HG03175 (cell line): ENCODE data around the gene ISG20L2.
"Not testable (repeated sequence)": the region's sequence is repeated elsewhere in the genome, so short reads cannot be mapped to it uniquely, and the experiment has no call there.

Experiments used
- ATAC-seq: cut with Tn5 transposase; IDR thresholded peaks from one replicate; pipeline ENCODE4 v1.9.1; 2021; ENCODE audit warnings: mild to moderate bottlenecking, moderate library complexity; ENCODE audit not compliant: unreplicated experiment

Gene ISG20L2, protein sequence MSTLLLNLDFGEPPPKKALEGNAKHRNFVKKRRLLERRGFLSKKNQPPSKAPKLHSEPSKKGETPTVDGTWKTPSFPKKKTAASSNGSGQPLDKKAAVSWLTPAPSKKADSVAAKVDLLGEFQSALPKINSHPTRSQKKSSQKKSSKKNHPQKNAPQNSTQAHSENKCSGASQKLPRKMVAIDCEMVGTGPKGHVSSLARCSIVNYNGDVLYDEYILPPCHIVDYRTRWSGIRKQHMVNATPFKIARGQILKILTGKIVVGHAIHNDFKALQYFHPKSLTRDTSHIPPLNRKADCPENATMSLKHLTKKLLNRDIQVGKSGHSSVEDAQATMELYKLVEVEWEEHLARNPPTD

DNA sequence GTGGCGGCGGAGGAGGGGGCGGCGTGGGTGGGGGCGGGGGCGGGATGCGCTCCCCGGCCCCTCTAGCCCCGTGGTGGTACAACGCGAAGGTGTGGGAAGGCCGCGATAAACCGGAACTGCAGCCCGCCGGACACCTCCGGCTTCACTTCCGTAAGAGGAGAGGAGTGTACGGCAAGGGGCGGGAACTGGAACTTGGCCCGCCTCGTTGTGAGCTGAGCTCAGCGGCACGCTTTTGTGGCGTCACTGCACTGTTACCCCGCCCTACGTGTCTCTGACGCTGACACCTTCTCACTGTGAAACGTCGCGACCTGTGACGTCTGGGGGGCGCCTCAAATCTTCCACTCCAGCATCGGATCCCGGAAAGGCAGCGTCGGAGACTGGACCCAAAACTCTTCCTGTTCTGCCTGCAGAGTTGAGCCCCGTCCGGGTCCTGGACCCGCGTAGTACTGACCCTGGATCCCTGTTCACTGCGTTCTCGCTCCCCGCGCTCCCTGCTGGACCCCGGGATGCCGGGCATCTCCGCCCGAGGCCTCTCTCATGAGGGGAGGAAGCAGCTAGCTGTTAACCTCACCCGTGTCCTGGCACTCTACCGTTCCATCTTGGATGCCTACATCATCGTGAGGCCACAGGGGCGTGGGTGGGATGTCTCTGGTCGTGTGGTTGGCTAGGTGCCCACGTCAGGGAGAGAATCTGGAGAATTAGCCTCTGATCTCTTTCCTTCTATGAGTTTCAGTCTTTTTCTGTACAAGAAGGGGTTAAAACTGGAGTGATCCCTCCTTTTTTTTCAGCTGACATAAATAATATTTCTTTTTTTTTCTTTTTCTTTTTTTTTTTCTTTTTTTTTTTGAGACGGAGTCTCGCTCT lies at the start of gene ISG20L2:
ISG20L2 (minus strand) TSS at position 168 of the 864 bp plus-strand sequence. CDS start 1,114 bp downstream, outside the sequence.
- ATAC-seq: peak; percentile 90

DNA sequence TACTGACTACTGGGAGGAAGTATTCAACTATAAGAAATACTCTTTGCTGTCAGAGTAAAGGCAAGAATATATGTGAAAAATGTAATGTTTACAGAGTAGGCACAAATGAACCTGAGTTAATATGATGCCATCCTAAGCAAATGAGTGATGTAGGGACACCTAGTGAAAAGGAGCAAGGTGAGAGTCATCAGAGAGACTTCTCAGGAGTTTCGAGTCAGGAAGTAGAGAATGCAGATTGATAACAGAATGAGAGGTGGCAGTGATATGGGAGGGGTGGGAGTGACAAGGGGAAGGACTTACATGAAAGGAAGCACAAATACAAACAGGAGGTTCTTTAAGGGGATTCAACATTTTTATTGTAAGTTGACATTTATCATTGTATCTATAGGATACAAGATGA lies 49.0 kb upstream of the ISG20L2 start:
- no peak for ATAC-seq

DNA sequence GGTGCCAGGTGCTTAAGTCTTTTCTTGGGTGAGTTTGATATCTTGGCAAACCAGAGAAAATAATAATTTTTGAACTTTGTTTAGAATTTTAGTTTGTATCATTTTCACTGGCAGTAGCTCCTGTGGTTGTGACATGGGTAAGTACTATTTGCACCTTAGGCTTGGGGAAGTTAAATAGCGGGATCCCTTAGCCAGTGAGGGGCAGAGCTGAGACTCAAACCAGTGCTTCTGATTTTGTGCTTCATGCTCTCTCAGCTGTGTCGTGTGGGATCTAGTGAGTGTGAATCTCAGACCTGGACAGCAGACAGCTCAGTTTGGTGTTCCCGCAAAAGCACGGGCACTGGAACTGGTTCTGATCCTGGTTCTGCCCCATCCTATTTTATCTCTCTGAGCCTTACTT lies 48.4 kb upstream of the ISG20L2 start:
- no peak for ATAC-seq

DNA sequence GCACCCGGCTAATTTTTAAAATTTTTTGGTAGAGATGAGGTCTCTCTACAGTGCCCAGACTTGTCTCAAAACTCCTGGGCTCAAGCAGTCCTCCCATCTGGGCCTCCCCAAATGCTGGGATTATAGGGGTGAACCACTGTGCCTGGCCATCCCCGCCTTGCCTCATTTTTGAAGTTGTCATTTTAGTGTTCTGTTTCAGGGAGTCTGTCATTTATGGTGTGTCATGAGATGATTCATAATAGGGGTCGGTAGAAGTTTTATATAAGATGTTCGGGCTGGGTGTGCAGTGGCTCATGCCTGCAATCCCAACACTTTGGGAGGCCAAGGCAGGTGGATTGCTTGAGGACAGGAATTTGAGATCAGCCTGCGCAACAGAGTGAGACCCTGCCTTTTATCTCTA lies 47.2 kb upstream of the ISG20L2 start:
- no peak for ATAC-seq

DNA sequence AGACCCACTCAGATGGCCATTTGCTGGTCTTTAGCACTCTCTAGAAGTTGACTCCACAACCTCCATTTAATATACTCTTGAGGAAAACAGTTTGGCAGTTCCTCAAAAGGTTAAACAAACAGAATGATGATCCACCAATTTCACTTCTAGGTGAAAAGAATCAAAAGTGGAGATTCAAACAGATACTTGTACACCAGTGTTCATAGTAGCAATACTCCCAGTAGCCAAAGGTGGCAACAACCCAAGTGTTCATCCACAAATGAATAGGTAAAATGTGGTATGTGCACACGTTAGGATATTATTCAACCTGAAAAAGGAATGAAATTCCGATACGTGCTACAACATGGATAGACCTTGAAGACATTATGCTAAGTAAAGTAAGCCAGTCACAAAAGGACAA lies 45.0 kb upstream of the ISG20L2 start:
- ATAC-seq: no peak

DNA sequence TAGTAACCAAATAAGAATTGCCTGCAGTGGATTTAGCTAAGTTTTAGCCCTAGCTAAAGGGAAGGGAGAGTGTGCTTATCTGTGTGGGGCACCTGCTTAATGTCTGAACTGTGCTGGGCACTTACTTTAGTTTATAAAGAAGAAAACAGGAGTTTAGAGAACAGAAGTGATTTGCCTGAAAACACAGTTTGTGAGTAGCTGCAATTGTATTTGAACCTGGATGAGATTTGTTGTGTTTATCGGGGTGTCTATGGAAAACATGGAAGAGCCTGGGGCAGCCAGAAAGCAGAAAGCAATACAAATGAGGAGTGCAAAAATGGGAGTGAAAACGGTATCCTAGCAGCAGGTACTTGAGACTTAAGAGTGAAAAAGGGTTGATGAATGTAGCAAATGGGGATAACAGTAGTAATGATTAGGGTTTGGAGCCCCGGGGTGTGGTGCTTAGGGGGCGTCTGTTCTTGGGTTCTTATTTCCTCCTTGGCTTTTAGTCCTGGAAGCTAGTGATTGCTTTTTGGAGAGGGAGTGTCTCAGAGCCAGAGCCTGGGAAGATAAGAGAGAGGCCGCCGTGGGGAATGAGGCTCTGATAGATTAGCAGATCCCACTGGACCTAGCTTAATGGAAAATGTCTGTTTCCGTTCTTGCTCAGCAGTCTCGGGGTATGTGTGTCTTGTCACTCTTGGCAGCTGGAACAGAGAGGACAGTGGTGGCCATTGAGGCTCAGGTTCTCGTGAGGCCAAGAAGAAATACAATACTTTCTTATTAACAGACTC lies 44.3 kb upstream of the ISG20L2 start:
- no peak for ATAC-seq

DNA sequence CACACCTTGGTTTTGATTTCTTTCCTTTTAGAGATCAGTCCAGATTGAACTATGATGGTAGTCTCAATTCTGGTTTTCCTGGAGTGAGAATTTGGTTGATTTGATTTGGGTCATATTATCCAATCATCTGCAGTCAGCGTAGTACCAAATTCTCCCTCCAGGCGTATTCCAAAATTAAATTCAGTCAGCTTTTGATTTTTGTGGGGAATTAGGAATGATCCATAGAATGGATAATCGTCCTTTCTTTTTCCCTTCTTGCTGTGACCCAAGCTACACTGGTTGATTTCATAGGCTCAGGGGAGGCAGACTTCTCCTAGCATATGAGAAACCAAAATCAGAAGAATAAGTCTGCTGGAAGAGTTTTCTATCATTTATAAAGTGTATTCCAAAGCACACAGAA lies 43.7 kb upstream of the ISG20L2 start:
- no peak for ATAC-seq

DNA sequence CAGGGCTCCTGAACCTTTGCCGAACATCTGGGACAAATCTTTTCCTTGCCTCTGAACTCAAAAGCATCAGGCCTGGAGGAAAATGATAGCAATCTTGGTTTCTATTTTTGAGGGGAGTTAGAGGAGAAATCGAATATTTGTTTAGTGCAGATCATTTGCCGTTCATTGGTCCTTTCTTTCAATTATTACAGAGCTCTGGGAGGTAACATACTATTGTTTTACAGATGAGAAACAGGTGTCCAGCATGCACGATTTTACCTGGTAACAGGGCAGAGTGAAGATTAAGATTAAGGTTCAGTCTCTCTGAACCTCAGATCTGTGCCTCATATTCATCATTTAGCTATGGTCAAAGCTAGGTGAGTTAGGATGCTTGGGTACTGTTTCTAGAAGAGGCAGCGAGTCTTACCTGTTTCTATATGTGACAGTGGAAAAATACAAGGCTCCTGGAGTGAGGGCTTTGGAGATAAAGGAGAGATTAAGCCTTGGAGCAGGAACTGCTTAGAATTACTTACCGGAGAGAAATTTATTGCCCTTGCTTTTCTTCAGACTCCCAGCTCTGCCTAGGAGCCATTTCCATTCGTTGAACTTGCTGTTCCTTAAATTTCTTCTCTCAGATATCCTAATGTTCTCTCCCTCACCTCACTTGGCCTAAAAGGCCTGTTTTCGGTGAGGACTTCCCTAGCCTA lies 40.2 kb upstream of the ISG20L2 start:
- ATAC-seq: no peak

DNA sequence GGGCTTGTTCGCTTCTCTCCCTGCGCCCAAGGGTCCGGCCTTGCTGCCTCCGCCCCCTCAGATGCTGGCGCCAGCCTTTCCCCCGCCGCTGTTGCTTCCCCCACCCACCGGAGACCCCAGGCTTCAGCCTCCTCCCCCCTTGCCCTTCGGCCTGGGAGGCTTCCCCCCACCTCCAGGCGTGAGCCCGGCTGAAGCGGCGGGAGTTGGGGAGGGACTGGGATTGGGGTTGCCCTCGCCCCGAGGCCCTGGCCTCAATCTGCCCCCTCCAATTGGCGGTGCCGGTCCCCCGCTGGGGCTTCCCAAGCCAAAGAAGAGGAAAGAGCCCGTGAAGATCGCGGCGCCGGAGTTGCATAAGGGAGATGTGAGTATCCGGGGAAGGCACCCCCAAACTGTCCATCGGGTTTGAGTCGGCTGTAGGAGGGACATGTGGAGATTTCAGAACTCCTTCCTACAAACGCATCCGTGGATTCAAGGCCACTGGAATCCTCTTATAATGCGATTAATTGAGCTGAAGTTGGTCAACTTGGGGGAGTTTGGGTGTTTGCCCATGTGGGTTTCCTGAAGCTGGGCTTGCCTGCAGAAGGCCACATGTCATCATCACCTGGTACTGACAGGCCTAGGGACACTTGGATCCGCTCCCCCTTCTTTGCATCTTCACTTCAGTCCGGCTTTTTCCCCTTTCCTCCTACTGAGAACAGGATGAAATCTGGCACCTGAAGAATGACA lies 39.5 kb upstream of the ISG20L2 start:
- no peak for ATAC-seq

DNA sequence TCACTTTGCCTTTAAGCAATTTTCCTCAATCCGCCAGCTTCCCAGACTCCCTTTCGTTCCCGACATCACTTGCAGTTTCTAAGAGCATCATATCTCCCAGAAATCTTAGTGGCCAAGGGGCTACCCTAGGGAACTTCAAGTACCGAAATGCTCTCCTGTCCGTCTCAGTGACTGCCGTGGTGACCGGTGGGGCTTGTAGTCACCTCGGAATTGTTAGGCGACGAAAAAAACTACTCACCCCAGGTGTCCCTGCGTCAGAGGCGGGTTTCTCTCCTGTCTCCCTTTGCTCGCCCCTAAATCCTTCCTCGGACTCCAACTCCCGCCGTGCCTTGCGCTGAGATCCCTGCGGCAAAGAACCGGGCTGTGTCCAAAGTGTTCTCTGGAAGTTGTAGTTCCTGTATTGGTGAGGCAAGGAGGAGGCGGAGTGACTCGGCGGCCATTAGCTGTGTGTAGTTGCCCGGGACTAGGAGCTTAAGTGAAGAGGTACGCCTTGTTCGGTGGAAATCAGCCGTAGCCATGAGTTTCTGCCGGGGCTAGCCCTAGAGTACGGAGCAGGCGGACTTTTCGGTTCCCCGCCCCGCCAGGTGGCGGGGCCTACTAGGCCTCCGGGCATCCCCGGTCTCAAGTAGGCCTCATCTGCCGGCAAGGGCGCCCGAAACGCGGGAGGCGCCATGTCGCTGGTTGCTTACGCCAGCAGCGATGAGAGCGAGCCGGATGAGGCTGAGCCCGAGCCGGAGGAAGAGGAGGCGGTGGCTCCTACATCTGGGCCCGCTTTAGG lies 38.7 kb upstream of the ISG20L2 start, which contains the start of gene PRCC:
PRCC (plus strand) TSS at position 435 of the 778 bp plus-strand sequence; CDS start at position 672, 237 bp downstream.
- ATAC-seq: peak; percentile 95

DNA sequence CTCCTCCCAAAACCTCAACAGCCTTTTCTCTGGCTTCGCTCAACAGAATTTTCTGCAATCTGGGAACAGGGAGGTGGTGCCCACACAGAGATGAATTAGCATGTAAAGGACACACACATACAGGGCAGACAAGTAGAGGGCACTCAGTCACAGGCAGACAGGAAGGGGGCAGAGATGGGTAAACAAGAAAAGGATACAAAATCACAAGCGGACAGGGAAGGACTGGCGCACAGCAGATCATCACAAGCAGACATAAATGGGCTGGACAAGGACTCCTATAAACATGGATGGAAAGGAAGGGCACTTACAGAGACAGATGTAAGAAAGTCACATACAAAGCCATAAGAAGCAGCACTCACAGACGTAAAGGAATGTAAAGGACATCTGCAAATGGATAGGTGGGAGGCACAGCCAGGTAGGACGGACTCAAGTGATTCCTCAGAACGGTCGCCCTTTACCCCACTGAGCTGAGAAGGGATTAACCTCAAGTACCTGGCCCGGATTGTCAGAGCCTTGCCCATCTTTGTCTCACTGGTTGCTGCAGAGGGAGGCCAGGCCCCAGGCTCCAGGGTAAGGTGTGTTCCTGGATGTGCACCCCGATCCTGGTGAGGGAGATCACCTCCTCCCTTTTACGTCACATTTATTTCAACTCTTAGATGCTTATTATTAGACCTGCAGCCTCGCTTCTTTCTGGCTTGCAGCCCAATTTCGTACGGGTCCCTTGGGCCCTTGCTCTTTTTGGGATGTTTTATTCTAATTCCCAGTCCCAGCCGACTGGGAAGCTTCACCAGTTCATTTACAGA lies 37.9 kb upstream of the ISG20L2 start:
- ATAC-seq: peak; percentile 16

DNA sequence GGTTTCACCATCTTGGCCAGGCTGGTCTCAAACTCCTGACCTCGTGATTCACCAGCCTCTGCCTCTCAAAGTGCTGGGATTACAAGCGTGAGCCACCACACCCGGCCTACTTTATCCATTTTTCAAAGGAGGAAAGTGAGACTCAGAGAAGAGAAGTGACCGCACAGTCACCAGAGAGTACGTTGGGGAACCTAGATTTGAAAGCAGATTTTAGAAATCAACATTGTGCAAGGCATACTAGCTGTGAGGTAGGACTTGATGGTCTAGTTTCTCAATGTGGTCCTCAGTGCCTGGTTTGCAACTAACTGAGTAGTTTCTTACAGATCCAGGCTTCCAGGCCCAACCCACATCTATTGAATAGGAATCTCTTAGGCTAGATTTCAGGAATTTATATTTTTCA lies 37.1 kb upstream of the ISG20L2 start:
- no peak for ATAC-seq

DNA sequence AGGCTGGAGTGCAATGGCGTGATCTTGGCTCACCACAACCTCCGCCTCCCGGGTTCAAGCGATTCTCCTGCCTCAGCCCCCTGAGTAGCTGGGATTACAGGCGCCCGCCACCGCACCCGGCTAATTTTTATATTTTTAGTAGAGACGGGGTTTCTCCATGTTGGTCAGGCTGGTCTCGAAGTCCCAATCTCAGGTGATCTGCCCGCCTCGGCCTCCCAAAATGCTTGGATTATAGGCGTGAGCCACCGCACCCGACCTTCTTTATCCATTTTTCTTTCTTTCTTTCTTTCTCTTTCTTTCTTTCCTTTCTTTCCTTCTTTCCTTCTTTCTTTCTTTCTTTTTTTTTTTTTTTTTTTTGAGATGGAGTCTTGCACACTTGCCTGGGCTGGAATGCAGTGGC lies 36.6 kb upstream of the ISG20L2 start:
- ATAC-seq: not testable (repeated sequence)

DNA sequence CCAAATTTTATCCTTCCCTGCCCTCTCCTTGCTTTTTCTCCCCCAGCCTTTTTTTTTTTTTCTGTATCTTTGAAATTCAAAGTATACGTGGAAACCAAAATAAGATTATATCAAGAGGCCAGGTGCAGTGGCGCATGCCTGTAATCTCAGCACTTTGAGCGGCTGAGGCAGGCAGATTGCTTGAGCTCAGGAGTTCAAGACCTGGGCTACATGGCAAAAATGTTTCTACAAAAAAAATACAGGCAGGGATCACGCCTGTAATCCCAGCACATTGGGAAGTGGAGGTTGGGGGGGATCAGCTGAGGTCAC lies 32.2 kb upstream of the ISG20L2 start:
- ATAC-seq: no peak

DNA sequence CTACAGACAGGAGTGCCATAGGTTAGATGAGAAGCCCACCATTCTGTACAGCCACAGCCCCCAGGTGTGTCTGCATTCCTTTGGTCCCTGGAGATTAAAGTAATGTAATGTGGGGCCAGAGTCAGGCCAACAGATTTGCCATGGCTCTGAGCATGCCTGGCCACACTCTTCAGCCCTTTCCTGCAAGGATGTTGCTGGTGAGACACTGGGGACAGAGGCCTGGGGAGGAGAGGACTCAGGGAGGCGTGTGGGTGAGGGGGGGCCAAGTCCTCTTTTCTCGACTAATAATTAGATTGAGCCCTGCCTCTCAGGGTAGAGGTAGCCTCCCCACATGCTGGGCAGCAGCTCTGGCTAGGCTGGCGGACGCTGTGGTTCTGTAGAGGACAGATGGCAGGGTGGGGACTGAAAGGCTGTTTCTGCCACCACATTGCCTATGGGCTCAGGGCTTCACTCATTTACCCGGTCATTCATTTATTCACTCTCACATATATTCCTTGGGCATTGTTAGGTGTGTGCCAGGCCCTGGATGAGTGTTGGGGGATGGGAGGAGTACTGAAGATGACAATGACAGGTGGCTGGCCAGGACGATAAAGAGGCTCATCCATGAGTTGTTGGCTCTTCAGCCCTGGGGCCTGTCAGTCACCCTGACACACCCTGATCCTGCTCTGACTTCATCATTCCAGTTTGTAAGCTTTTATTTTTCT lies 31.7 kb upstream of the ISG20L2 start:
- no peak for ATAC-seq

DNA sequence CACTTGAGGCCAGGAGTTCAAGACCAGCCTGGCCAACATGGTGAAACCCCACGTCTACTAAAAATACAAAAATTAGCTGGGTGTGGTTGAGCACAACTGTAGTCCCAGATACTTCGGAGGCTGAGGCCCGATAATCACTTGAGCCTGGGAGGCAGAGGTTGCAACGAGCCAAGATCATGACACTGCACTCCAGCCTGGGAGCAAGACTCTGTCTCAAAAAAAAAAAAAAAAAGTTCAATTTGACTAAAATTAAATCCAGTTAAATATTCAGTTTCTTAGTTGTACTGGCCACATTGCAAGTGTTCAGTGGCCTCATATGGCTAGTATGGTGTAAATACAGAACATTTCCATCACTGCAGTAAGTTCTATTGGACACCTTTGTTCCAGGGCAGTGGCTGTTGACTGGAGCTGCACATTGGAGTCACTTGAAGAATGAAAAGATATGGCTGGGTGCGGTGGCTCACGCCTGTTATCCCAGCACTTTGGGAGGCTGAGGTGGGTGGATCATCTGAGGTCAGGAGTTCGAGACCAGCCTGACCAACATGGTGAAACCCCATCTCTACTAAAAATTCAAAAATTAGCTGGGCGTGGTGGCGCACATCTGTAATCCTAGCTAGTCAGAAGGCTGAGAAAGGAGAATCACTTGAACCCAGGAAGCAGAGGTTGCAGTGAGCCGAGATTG lies 29.1 kb upstream of the ISG20L2 start:
- ATAC-seq: not testable (repeated sequence)

DNA sequence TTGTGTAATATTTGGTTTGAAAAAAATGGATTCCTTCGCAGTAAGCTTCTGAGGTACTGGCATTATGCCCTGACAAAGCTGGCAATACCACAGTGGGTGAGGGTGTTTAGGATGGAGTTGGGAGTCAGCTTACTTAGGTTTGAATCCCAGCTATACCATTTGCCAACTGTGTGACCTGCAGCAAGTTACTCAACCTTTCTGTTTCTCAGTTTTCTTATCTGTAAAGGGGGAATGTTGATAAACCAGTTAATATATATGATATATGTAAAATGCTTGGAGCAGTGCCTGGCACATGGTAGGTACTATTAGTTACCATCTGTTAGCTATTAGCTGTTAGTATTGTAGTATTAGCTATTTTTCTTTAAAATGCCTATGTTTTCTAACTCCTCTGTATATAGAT lies 27.8 kb upstream of the ISG20L2 start:
- no peak for ATAC-seq
